GM19438 (cell line): ENCODE measurements around the gene RIPK3.

Source experiments
- ATAC-seq: cut with Tn5 transposase; IDR thresholded peaks from one replicate; pipeline ENCODE4 v1.9.1; 2021; ENCODE audit warnings: low read depth; ENCODE audit not compliant: unreplicated experiment

RIPK3 gene

DNA sequence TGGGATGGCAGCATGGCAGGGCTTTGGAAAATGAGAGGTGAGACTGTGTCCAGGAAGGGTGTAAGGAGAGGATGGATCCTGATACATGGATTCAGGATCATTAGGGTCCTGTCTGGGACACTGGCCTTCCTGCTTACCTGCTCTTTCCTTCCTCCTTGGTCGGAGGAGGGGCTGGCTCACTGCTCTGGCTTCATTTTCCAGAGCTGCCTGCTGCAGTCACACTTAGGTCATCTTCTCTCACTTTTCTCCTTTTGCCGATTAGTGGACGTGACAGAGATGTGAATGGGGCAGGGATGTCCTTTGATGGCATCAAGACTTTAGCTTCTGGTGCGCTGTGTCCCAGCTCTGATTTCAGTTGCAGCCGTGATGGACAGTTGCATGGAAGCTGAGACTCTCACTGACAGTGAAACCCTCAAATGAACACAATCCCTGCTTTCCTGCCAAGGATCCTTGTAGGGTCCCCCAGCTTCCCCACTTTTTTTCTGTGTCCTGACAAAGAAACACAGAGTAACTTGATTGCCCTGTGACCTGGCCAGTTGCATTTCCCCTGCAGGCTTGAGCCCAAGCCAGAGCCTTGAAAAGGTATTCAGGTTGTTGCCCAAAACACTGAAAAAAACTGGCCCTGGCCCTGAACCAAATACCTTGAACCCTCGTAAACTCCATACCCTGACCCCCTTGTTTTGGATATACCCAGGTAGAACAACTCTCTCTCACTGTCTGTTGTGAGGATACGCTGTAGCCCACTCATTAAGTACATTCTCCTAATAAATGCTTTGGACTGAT is 31.3 kb downstream of the RIPK3 start:
- no peak for ATAC-seq

DNA sequence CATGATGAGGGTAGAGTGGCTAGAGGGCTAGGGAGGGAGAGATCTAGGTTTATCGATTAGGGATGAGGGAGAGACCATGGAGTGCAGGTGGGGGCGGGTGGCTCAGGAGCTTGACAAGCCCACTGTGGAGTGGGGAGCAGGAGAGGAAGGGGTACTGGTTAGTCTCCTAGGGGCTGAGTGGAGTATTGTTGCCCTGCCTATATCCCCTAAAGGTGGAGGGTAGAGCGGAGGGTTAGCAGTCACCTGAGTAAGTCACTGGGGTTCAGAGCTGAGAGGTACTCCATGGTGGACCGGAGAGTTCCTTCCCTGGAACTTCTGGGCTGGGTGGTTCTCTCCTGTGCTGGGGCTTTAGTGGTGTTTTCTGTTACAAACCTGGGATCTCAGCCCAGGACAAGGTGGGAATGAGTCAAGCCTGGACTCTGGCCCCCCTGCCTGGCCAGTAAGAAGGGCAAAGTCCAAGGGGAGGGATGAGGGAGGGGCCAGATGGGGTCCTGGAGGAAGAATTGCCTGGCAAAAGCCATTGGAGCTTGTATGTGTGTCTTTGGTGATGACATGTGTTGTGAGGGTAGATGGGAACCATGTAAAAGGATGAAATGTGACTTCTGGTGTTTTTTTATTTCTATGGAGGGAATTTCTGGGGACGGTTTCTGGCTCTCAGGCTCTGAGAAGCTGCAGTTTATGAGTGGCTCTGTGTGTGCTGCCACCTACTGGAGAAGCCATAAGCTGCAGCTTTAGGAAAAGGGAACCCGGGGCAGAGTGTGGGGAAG is 32.0 kb downstream of the RIPK3 start, which contains the start of gene CIDEB:
TSS of gene CIDEB (minus strand) at position 403 of the 767 bp plus-strand sequence. CDS start at position 284, 119 bp downstream.
- ATAC-seq = no peak

DNA sequence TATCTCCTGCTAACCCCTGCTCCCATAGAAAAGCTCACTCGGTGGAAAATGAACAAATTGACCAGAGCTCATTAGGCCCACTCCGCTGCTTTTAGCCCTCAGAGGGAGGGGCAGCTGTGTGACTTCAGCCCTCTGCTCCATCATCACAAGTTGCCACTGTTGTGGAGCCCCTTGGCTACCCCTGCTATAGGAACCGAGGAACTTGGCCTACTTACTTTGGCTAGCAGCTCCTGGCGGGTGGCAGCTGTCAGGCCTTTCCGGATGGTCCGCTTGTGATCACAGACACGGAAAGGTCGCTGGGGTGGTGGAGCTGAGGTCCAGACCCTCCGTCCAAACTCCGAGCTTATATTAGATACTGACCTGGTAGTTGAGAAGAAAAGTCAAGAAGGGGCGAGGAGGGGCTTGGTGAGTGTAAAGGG is 32.6 kb downstream of the RIPK3 start:
- no peak for ATAC-seq

DNA sequence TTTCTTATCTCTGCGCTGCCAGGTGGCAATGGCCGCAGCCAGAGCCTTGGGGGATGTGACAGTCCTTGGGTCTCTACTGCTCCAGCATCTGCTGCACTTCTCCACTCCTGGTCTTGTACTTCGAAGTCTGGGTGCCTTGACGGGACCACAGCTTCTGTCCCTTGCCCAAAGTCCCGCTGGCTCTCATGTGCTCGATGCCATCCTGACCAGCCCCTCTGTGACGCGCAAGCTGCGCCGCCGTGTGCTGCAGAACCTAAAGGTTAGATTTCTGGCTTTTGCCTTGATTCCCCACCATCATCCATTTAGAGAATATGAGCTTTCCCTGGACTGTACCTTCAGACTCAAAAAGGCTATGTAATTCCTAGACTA is 35.8 kb downstream of the RIPK3 start:
- no peak for ATAC-seq

DNA sequence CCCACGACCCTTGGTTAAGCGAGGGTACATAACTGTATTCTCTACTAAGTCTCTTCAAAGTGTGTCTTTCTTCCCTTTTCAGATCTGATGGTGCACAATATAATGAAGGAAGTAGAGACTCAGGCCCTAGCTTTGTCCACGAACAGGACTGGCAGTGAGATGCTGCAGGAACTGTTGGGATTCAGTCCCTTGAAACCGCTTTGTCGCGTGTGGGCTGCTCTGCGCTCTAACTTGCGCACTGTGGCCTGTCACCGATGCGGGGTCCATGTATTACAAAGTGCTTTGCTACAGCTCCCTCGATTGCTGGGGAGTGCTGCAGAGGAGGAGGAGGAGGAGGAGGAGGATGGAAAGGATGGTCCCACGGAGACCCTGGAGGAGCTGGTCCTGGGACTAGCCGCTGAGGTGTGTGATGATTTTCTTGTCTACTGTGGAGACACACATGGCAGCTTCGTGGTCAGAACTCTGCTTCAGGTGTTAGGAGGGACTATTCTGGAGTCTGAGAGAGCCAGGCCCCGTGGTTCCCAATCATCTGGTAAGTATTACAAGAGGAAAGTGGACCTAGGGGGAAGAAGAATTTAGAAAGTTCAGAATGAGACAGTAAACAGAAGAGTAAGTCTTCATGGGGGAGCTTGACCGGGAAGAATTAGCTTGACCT is 39.3 kb downstream of the RIPK3 start:
- no peak for ATAC-seq

DNA sequence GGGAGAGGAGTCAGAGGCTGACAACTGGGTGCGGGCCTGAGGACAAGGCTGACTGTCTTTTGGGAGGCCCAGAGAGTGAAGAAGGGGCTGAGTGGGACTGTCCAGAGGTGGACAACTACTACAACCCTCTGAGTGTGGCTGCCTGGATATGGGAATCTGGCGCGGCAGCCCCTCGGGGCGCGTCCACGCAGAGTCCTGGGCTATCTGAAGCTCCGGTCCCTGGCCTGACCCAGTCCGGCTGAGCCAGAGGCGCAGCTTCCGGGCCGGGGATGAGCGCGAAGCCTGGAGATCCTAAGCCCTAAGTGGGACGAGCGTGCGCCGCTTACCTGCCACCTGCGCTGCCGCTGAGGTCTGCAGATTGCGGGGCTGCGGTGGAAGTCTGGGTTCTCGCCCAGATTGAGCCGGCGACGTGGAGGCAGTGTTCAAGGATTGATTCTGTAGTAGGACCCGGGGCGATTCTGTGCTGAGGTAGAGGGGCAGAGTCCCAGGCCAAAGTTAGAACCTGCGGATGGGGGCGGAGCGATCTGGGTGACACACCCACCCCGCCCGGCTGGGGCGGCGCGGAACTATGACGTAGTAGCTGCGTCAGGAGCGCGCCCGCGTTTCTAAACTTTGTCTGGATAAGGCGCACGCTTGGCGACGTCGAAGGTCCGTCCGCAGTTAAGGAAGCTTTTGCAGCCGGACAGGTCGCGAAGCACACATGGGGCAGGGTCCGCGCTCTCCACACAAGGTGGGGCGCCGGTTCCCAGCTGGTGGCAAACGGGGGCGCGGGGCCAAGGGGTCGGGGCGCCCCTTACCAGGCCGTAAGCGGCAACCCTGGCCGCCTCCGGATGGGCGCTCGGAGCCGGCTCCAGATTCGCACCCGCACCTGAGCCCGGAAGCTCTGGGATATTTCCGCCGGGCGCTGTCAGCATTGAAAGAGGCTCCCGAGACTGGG is 40.3 kb downstream of the RIPK3 start, which contains the start of the genes DHRS1 and NOP9:
TSS of gene DHRS1 (minus strand) at position 526 of the 937 bp plus-strand sequence. CDS start 674 bp downstream, outside the sequence.
TSS of gene NOP9 (plus strand) at position 596 of the 937 bp plus-strand sequence. CDS start at position 701, 105 bp downstream.
- peak; percentile 72 for ATAC-seq

DNA sequence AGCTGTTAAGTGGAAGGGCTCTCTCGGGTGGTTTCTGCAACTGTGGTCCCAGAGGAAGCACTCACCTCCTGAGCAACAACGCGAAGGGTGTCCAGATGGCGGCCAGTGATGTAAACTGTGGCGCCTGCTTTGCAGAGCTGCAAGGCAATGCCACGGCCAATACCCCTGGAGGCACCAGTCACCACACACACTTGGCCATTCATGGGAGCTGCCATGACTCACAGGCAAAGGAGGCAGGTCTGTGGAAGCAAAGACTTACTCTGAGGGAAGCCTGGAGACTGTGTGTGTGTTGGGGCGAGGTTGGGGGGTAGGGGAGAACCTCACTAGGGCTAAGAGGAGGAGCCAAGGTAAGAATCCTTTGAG is 40.9 kb downstream of the RIPK3 start:
- ATAC-seq = no peak

DNA sequence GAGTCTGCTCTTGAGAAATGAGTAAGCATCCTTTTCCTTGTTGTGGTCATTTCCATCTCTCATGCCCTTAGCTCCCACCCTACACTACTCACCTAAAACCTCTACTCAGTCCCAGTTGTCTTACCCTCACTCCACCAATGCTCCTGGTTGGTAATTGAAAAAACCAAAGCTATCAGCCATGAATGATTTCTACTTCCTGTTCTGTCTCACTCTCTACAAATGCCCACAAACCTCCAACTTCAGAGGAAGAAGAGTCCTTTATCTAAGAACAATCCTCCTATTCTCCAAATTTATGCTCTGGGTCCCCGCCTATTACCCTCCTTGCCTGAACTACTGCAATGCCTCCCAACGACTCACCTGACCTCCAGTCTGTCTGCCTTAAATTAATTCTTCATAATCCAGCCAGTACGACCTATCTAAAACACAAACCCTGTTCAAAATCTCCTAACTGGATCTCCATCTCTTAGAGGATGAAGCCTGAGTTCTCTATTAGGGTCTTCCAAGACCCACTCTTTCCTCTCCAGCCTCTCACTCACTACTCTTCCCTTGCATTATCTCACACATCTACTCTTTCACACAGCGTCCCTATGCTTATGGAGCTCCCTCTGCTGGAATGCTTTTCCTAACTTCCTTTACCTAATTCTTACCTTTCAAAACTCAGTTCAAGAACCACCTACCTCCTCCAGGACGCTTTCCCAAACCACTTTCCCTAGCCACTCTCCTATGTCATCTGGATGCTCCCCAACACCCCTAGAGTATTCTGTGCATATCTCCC is 42.4 kb downstream of the RIPK3 start:
- peak; percentile 7 for ATAC-seq

DNA sequence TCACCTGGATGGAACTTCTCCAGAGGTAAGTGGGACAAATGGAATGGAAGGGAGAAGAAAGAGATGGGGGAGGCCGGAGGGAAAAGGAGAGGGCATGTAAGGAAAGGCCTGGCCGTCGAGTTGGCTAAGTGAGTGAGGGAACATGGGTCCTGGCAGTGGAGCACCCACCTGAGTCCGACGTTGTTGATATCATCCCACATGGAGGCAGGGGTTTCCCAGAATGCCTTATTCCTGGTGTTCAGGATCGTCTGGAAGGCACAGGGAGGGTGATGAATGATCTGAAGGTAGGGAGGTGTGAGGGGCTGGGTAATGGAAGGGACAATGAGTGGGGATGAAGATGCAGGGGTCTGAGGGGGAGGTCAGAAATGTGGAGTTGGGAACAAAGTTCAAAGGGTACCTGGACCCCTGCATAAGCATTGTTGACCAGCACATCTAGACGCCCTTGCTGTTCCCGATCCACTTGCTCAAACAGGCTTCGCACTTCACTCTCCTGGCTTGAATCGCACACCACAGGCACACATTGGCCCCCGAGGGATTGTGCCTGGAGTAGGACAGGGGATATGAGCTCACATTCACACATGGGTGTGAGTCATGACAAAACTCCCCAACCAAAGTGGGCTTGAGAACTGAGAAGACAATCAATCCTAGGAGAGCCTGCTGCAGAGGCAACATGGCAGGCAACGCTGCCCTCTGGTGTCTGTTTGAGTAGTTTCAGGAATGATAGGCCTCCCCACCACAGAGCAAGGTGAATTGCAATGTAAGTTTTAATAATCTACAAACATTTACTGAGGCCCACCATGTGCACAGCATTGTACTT is 43.2 kb downstream of the RIPK3 start:
- peak; percentile 41 for ATAC-seq

DNA sequence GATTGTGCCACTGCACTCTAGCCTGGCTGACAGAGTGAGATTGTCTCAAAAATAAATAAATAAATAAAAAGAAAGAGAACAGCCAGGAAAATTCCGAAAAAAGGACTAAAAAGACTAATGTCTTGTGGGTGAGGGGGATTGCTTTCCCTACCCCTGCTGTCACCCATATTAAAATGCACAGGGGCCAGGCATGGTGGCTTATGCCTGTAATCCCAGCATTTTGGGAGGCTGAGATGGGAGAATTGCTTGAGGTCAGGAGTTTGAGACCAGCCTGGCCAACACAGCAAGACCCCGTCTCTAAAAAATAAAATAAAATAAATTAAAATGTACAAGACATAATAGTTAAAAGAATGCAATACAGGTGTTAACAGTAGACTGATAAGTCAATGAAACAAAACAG is 46.3 kb downstream of the RIPK3 start:
- ATAC-seq = no peak

DNA sequence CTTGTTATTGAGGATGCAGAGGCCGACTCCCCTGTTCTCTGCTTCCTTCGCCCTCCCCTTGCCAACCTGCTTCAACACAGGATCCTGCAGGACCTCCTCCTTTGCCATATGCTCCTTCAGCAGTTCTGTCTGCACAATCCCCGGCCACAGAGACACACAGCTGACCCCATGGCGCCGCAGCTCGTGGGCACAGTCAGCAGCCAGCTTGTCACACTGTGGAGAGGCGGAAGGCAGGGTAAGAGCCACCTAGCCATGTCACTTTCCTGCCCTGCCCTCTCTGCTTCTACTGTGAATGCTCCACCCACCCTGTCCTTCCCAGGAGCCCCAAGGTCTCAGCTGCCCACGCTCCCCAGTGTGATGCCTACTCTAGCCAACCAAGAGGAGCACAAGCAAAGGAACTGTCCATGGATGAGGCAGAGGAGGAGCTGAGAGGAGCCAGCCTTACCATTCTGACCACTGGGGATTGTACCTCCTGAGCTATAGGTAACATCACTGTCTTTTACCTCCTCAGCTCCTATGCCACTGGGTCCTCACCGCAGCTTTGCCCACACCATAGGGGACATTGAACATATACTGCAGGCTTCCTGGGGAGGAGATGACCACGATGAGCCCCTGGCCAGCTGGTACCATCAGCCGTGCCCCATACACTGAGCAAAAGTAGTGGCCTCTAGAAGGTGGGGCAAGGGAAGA is 47.5 kb downstream of the RIPK3 start:
- ATAC-seq = no peak

DNA sequence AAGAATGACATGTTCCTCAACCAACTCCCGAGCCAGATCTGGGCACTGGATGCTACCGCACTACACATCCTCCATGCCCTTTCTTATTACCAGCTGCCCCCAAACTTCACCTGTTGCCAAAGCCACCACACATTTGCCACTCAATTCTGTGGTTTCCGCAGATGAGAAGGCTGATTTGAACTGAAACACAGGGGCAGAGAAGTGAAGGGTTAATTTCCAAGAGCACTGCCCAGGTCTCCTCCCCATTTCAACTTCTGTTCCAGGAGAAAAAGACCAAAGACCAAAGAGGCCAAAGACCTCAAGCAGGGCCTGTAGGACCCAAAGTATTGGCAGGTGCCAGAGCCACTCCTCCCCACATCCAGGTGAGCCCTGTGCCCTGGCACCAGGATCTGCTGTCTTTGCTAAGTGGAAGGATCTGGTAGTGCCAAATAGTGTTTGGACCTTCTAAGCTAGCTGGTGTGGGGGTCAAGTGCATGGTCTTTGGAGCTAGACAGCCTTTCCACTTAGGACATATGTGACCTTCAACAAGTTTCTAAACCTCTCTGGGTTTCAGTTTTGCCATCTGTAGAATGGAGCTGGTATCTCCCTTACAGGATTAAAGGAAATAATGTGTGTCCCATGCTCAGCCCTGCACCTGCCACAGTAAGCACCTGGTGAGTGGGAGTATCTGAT is 48.2 kb downstream of the RIPK3 start:
- no peak for ATAC-seq

DNA sequence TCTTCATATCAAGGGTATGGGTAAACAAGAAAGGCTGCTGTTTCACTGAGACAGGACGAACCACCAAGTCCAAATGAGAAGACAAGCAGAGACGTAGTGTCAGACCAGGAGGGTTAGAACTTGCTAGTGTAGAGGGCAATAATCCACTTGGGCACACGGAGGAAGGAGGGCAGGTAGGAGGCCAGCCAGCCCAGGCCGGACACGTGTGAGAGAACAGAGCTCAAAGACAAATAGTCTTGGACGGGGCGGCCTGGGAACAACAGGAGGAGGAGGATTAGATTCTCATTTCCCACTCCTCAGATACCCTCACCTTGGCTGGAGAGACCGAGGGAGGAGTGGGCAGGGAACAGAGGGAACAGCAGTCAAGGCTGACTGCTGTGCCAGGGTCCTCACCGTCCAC is 49.0 kb downstream of the RIPK3 start:
- ATAC-seq = no peak

DNA sequence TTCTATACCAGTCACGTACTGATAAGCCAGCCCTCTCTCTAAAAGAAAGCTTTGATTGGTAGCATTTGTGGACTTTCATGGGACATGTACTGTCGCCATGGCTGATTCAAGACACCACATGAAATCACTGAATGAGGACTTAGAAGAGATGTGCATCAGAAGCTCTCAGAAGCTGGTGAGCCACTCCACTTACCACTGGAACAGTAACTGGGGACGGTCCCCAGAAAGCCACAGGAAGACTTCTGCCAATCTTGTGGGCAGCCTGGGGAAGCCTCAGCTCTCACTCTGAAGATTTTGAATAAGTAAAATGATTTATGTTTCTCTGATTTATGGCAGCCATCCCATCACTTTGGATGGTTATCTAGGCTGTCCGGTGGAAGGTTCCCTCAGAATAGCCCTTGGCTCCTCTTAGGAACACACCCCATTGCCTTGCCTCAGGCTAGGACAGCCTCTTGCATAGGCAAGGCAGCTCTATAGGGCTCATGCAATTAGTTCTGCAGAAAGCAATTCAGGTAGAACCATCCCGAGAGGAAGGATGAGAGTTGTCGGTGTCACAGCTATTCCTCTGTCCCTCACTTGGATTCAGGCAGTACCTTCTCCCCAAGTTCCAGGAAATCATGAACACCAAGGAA is 50.0 kb downstream of the RIPK3 start:
- peak; percentile 61 for ATAC-seq

DNA sequence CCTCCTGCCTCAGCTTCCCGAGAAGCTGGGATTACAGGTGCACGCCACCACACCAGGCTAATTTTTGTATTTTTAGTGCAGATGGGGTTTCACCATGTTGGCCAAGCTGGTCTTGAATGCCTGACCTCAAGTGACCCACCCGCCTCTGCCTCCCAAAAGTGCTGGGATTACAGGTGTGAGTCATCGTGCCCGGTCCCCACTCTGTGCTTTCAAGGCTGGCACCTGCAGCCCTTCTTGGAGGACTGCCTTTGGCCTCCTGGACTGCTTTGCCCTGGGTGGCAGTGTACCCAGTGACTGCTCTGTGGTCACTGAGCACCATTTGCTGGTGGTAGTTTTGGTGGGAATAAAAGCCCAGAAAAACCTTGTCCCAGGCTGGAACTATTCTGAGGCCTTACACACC is 52.8 kb downstream of the RIPK3 start:
- ATAC-seq = no peak
